ENCODE measurements around the gene RABGAP1. TPM values are rescaled to one million over a fixed set of nuclear protein-coding genes. Genes with fewer than 3 reads are reported as not detected.

Gene RABGAP1
- total RNA-seq, 3 donors from 2014 or later: 54.5 to 130 (median 55.9) TPM

- DNase-seq (no peak), ATAC-seq (no peak)
- no peaks in the 10 kb centered on the region for H3K4me1 ChIP-seq (ENCODE audit: low read depth)
Measured at GRCh38 chr9:123035791-123036190, 95.0 kb downstream of the RABGAP1 start.

GRCh38 chr9:123036893-123037545 lies 96.2 kb downstream of the RABGAP1 start:
- no peak overlapping the region for H3K4me3 ChIP-seq
- no peaks in the 10 kb centered on the region for H3K4me1 ChIP-seq (ENCODE audit: low read depth)
- no peaks in the 10 kb centered on the region for H3K36me3 ChIP-seq (ENCODE audit: low read depth)
- no peaks in the 10 kb centered on the region for H3K9me3 ChIP-seq
- TF ChIP-seq, protein P1, sequence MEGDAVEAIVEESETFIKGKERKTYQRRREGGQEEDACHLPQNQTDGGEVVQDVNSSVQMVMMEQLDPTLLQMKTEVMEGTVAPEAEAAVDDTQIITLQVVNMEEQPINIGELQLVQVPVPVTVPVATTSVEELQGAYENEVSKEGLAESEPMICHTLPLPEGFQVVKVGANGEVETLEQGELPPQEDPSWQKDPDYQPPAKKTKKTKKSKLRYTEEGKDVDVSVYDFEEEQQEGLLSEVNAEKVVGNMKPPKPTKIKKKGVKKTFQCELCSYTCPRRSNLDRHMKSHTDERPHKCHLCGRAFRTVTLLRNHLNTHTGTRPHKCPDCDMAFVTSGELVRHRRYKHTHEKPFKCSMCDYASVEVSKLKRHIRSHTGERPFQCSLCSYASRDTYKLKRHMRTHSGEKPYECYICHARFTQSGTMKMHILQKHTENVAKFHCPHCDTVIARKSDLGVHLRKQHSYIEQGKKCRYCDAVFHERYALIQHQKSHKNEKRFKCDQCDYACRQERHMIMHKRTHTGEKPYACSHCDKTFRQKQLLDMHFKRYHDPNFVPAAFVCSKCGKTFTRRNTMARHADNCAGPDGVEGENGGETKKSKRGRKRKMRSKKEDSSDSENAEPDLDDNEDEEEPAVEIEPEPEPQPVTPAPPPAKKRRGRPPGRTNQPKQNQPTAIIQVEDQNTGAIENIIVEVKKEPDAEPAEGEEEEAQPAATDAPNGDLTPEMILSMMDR (IDR thresholded peaks at IDR 0.05): no peak
- intact Hi-C loops (cut with DNase I, micrococcal nuclease): no loop called here
- ATAC-seq (no peak), DNase-seq (no peak)

More at GRCh38 chr9:123035791-123036190, 95.0 kb downstream of the RABGAP1 start:
- Histone ChIP-seq H3K4me3 (no peak overlapping the region), H3K36me3 (ENCODE audit: low read depth) (no peaks in the 10 kb centered on the region), H3K9me3 (no peaks in the 10 kb centered on the region)
- TF ChIP-seq, protein P1 (IDR thresholded peaks at IDR 0.05): no peak
- intact Hi-C loops (cut with DNase I, micrococcal nuclease): no loop called here

- DNase-seq: no peak
- intact Hi-C loops (cut with DNase I, micrococcal nuclease): no loop called here
- no peaks in the 10 kb centered on the region for H3K9me3 ChIP-seq
- no peaks in the 10 kb centered on the region for H3K36me3 ChIP-seq (ENCODE audit: low read depth)
- no peak for ATAC-seq
- no peak overlapping the region for H3K4me3 ChIP-seq
- no peaks in the 10 kb centered on the region for H3K4me1 ChIP-seq (ENCODE audit: low read depth)
- TF ChIP-seq, protein P1 (IDR thresholded peaks at IDR 0.05): no peak
Measured at GRCh38 chr9:123039617-123040219, 98.9 kb downstream of the RABGAP1 start.

DNA sequence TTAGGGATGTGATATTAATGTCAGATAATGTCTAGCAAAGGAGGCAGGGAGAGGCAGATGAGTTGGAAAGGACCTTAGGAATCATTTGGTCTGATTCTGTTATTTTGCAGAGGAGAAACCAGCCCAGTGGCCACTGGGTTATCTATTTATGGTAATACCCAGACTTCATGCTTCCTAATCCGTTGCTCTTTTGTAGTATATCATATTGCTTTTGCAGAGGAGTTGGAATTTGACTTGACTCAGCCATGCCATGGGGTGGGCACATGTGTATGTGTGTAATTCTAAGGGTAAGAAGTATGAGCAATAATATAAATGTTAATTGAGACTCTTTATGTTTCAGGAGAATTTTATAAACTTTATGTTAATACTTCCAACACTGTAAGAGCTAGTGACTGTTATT lies 100.0 kb downstream of the RABGAP1 start:
- intact Hi-C loops (cut with DNase I, micrococcal nuclease): no loop called here
- DNase-seq (no peak), ATAC-seq (no peak)
- no peak overlapping the region for H3K4me3 ChIP-seq
- TF ChIP-seq, protein P1 (IDR thresholded peaks at IDR 0.05): no peak
- H3K4me1 ChIP-seq (ENCODE audit: low read depth): no peaks in the 10 kb centered on the region
- no peaks in the 10 kb centered on the region for H3K36me3 ChIP-seq (ENCODE audit: low read depth)
- no peaks in the 10 kb centered on the region for H3K9me3 ChIP-seq

GRCh38 chr9:123041489-123041888 lies 100.7 kb downstream of the RABGAP1 start:
- no peak for ATAC-seq
- intact Hi-C loops (cut with DNase I, micrococcal nuclease): no loop called here
- no peaks in the 10 kb centered on the region for H3K4me1 ChIP-seq (ENCODE audit: low read depth)
- H3K36me3 ChIP-seq (ENCODE audit: low read depth): no peaks in the 10 kb centered on the region
- no peak overlapping the region for H3K4me3 ChIP-seq
- no peak for DNase-seq
- H3K9me3 ChIP-seq: no peaks in the 10 kb centered on the region
- TF ChIP-seq, protein P1 (IDR thresholded peaks at IDR 0.05): no peak

Data from mucosa of descending colon (tissue), 3 donors.